DOHH2 (cell line): ENCODE results near the gene COX6A2.

Experiments used
- H3F3A ChIP-seq: fragments of 200-600 bp; sonication (generic), shearing (Covaris generic); 2 replicates; pipeline ENCODE4 v1.6.0; 2016; ENCODE audit warnings: antibody characterized with exemption, mild to moderate bottlenecking; ENCODE audit not compliant: control insufficient read depth, insufficient read depth
- H3K27ac ChIP-seq: fragments of 200-600 bp; sonication (generic); 2 replicates; pipeline ENCODE4 v1.5.1; 2014; ENCODE audit warnings: low read depth, mild to moderate bottlenecking, low read length, moderate library complexity
- H3K27me3 ChIP-seq: fragments of 200-600 bp; sonication (generic); 2 replicates; pipeline ENCODE4 v1.6.1; 2014; ENCODE audit warnings: mild to moderate bottlenecking, low read length, mixed read lengths; ENCODE audit not compliant: control insufficient read depth
- H3K36me3 ChIP-seq: fragments of 200-600 bp; sonication (generic); 2 replicates; pipeline ENCODE4 v1.6.1; 2014; ENCODE audit warnings: mild to moderate bottlenecking, low read length, moderate library complexity, mixed read lengths; ENCODE audit not compliant: control insufficient read depth
- H3K4me1 ChIP-seq: fragments of 200-600 bp; sonication (generic); 2 replicates; pipeline ENCODE4 v1.6.1; 2014; ENCODE audit warnings: mild to moderate bottlenecking, low read length, mixed read lengths; ENCODE audit not compliant: control insufficient read depth
- H3K4me2 ChIP-seq: fragments of 200-600 bp; sonication (generic); 2 replicates; pipeline ENCODE4 v1.6.0; 2014; ENCODE audit warnings: mild to moderate bottlenecking, low read length, moderate library complexity
- H3K4me3 ChIP-seq: fragments of 200-600 bp; sonication (generic); 2 replicates; pipeline ENCODE4 v1.5.1; 2014; ENCODE audit warnings: mild to moderate bottlenecking, low read length, mixed read lengths
- H3K79me2 ChIP-seq: fragments of 200-600 bp; sonication (generic); 2 replicates; pipeline ENCODE4 v1.6.1; 2014; ENCODE audit warnings: mild to moderate bottlenecking, low read length, mixed read lengths; ENCODE audit not compliant: control insufficient read depth
- H3K9me2 ChIP-seq: fragments of 200-600 bp; sonication (generic); replicated peaks from 2 replicates; pipeline ENCODE4 v1.6.1; 2014; ENCODE audit warnings: mild to moderate bottlenecking, low read length, mixed read lengths; ENCODE audit not compliant: control insufficient read depth
- H3K9me3 ChIP-seq: fragments of 200-600 bp; sonication (generic); 2 replicates; pipeline ENCODE4 v1.6.1; 2014; ENCODE audit warnings: antibody characterized with exemption, low read length, mixed read lengths; ENCODE audit not compliant: control insufficient read depth, insufficient read depth
- H4K20me1 ChIP-seq: fragments of 200-600 bp; sonication (generic); 2 replicates; pipeline ENCODE4 v1.6.0; 2014; ENCODE audit warnings: low read depth, mild to moderate bottlenecking, antibody characterized with exemption, low read length, moderate library complexity; ENCODE audit not compliant: control insufficient read depth, insufficient read depth
- EZH2phosphoT487 ChIP-seq: fragments of 200-600 bp; sonication (generic); IDR thresholded peaks from 2 replicates; pipeline ENCODE4 v1.6.1; 2017; ENCODE audit warnings: borderline replicate concordance, mild to moderate bottlenecking, antibody characterized with exemption, low read length, moderate library complexity, mixed read lengths
- TF ChIP-seq, protein P1 (sequence below): fragments of 200-600 bp; sonication (generic); IDR thresholded peaks from one replicate; pipeline ENCODE4 v1.5.1; 2014; ENCODE audit warnings: antibody characterized with exemption, mild to moderate bottlenecking, low read depth, low read length; ENCODE audit not compliant: poor library complexity, severe bottlenecking

Gene COX6A2

DNA sequence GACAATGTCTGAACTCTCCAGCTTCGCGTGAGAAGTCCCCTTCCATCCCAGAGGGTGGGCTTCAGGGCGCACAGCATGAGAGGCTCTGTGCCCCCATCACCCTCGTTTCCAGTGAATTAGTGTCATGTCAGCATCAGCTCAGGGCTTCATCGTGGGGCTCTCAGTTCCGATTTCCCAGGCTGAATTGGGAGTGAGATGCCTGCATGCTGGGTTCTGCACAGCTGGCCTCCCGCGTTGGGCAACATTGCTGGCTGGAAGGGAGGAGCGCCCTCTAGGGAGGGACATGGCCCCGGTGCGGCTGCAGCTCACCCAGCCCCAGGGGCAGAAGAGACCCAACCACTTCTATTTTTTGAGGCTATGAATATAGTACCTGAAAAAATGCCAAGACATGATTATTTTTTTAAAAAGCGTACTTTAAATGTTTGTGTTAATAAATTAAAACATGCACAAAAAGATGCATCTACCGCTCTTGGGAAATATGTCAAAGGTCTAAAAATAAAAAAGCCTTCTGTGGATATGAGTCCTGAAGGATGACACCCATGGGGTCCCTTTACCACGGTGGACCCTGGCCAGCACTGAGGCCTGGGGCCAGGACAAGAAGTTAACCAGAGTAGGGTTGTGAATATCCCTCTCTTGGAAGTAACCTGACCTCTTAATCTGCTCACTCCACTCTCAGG, 45.5 kb downstream of the COX6A2 start:
- TF ChIP-seq EZH2phosphoT487 = no peak
- TF ChIP-seq, protein P1, sequence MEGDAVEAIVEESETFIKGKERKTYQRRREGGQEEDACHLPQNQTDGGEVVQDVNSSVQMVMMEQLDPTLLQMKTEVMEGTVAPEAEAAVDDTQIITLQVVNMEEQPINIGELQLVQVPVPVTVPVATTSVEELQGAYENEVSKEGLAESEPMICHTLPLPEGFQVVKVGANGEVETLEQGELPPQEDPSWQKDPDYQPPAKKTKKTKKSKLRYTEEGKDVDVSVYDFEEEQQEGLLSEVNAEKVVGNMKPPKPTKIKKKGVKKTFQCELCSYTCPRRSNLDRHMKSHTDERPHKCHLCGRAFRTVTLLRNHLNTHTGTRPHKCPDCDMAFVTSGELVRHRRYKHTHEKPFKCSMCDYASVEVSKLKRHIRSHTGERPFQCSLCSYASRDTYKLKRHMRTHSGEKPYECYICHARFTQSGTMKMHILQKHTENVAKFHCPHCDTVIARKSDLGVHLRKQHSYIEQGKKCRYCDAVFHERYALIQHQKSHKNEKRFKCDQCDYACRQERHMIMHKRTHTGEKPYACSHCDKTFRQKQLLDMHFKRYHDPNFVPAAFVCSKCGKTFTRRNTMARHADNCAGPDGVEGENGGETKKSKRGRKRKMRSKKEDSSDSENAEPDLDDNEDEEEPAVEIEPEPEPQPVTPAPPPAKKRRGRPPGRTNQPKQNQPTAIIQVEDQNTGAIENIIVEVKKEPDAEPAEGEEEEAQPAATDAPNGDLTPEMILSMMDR = peak; percentile 88
- H3K36me3 ChIP-seq = no peaks in the 10 kb centered on the region

DNA sequence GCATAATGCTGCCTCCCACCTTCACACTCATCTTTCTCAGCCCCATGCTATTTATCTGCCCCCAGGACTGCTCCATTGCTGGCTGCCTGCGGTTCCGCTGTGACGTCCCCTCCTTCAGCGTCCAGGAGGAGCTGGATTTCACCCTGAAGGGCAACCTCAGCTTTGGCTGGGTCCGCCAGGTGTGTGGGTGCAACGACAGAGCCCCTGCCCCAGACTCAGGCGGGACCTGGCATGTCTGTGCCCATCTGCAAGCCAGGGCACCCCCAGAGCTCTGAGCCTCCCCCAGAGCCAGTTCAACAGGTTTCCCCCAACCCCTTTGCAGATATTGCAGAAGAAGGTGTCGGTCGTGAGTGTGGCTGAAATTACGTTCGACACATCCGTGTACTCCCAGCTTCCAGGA, 48.0 kb downstream of the COX6A2 start:
- Histone ChIP-seq H3K4me2 (no peak overlapping the region), H3K79me2 (no peaks in the 10 kb centered on the region), H3K27ac (no peak overlapping the region), H3F3A (no peaks in the 10 kb centered on the region), H3K4me3 (no peak overlapping the region), H4K20me1 (no peaks in the 10 kb centered on the region), H3K9me2 (no peaks in the 10 kb centered on the region), H3K27me3 (peaks cover 5% of the 10 kb centered on the region; the same call in 1 of the 2 replicates), H3K9me3 (no peaks in the 10 kb centered on the region), H3K36me3 (no peaks in the 10 kb centered on the region), H3K4me1 (no peaks in the 10 kb centered on the region)
- no peak for TF ChIP-seq EZH2phosphoT487
- TF ChIP-seq, protein P1 = no peak

More for the DNA sequence above, 45.5 kb downstream of the COX6A2 start:
- H3K4me3 ChIP-seq = no peak overlapping the region
- H3K4me2 ChIP-seq = no peak overlapping the region
- H3K79me2 ChIP-seq = no peaks in the 10 kb centered on the region
- H3F3A ChIP-seq = no peaks in the 10 kb centered on the region
- no peaks in the 10 kb centered on the region for H3K9me3 ChIP-seq
- no peaks in the 10 kb centered on the region for H3K9me2 ChIP-seq
- H3K27ac ChIP-seq = no peak overlapping the region
- H3K4me1 ChIP-seq = no peaks in the 10 kb centered on the region
- no peaks in the 10 kb centered on the region for H4K20me1 ChIP-seq
- H3K27me3 ChIP-seq = peaks cover 16% of the 10 kb centered on the region
